Measurements from ENCODE around the gene TFDP2. TPM values are rescaled to one million over a fixed set of nuclear protein-coding genes. Genes with fewer than 3 reads are reported as not detected.
A peak's percentile ranks its signal among the peaks of the same experiment; 100 is the strongest.

Gene TFDP2
- total and polyA plus RNA-seq, 2 experiments from 2014 or later: 150 to 410 TPM

DNA sequence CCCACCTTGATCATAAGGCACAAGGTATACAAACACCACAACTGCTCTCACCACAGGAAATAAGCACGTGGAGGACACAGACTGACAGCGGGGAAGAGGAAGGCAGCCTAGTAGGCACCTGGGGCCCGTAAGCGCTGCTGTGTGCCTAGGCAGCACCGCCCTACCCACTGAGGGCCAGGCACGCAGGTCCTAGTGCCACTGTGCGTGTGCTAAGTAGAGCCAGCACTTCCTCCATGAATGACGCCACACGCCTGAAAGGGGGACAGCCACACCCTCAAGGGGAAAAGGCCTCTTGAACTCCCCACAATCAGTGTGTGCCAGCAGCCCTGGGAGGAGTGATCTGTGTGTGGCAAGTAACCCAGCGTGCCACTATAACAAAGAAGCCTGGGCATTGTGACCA is 199.9 kb downstream of the TFDP2 start:
- H4K20me1 ChIP-seq (replicated peaks; ENCODE audit: insufficient read depth): no peaks in the 10 kb centered on the region; the same call in 1 of the 2 replicates
- H3K27ac ChIP-seq (ENCODE audit: low read depth): no peak overlapping the region
- H3K9me2 ChIP-seq (ENCODE audit: insufficient read depth): no peaks in the 10 kb centered on the region
- ATAC-seq (no peak), DNase-seq (ENCODE audit: low spot score) (no peak)
- no peak overlapping the region for H3K4me3 ChIP-seq
- no peaks in the 10 kb centered on the region; the same call in 2 of the 3 replicates for H3K4me1 Mint-ChIP-seq
- H3K9me3 Mint-ChIP-seq: no peaks in the 10 kb centered on the region
- no peak overlapping the region for H3K4me3 Mint-ChIP-seq
- TF ChIP-seq, protein P1, sequence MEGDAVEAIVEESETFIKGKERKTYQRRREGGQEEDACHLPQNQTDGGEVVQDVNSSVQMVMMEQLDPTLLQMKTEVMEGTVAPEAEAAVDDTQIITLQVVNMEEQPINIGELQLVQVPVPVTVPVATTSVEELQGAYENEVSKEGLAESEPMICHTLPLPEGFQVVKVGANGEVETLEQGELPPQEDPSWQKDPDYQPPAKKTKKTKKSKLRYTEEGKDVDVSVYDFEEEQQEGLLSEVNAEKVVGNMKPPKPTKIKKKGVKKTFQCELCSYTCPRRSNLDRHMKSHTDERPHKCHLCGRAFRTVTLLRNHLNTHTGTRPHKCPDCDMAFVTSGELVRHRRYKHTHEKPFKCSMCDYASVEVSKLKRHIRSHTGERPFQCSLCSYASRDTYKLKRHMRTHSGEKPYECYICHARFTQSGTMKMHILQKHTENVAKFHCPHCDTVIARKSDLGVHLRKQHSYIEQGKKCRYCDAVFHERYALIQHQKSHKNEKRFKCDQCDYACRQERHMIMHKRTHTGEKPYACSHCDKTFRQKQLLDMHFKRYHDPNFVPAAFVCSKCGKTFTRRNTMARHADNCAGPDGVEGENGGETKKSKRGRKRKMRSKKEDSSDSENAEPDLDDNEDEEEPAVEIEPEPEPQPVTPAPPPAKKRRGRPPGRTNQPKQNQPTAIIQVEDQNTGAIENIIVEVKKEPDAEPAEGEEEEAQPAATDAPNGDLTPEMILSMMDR (conservative IDR thresholded peaks at IDR 0.05; ENCODE audit: low read depth in 2 of 2): no peak
- no peak for TF ChIP-seq JUNB (IDR thresholded peaks at IDR 0.05; ENCODE audit: unreplicated experiment)
- no peak for TF ChIP-seq STAT1 (IDR thresholded peaks at IDR 0.05; ENCODE audit: unreplicated experiment)
- TF ChIP-seq NANOG (IDR thresholded peaks at IDR 0.05; ENCODE audit: borderline replicate concordance): no peak
- TF ChIP-seq, protein P2, sequence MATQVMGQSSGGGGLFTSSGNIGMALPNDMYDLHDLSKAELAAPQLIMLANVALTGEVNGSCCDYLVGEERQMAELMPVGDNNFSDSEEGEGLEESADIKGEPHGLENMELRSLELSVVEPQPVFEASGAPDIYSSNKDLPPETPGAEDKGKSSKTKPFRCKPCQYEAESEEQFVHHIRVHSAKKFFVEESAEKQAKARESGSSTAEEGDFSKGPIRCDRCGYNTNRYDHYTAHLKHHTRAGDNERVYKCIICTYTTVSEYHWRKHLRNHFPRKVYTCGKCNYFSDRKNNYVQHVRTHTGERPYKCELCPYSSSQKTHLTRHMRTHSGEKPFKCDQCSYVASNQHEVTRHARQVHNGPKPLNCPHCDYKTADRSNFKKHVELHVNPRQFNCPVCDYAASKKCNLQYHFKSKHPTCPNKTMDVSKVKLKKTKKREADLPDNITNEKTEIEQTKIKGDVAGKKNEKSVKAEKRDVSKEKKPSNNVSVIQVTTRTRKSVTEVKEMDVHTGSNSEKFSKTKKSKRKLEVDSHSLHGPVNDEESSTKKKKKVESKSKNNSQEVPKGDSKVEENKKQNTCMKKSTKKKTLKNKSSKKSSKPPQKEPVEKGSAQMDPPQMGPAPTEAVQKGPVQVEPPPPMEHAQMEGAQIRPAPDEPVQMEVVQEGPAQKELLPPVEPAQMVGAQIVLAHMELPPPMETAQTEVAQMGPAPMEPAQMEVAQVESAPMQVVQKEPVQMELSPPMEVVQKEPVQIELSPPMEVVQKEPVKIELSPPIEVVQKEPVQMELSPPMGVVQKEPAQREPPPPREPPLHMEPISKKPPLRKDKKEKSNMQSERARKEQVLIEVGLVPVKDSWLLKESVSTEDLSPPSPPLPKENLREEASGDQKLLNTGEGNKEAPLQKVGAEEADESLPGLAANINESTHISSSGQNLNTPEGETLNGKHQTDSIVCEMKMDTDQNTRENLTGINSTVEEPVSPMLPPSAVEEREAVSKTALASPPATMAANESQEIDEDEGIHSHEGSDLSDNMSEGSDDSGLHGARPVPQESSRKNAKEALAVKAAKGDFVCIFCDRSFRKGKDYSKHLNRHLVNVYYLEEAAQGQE (IDR thresholded peaks at IDR 0.05; ENCODE audit: unreplicated experiment): no peak
- no peak for TF ChIP-seq ZNF331 (CRISPR knock-in tag; IDR thresholded peaks at IDR 0.05; ENCODE audit: low read depth)
- no peak; the same call in 1 of the 2 replicates for TF ChIP-seq POLR2AphosphoS5 (IDR thresholded peaks at IDR 0.05; ENCODE audit: low read depth)
- no peak for TF ChIP-seq EZH2 (IDR thresholded peaks at IDR 0.05; ENCODE audit: low read depth, unreplicated experiment)
- TF ChIP-seq CREB1 (CRISPR knock-in tag; IDR thresholded peaks at IDR 0.05; ENCODE audit: low read depth): no peak
- TF ChIP-seq, protein P3, sequence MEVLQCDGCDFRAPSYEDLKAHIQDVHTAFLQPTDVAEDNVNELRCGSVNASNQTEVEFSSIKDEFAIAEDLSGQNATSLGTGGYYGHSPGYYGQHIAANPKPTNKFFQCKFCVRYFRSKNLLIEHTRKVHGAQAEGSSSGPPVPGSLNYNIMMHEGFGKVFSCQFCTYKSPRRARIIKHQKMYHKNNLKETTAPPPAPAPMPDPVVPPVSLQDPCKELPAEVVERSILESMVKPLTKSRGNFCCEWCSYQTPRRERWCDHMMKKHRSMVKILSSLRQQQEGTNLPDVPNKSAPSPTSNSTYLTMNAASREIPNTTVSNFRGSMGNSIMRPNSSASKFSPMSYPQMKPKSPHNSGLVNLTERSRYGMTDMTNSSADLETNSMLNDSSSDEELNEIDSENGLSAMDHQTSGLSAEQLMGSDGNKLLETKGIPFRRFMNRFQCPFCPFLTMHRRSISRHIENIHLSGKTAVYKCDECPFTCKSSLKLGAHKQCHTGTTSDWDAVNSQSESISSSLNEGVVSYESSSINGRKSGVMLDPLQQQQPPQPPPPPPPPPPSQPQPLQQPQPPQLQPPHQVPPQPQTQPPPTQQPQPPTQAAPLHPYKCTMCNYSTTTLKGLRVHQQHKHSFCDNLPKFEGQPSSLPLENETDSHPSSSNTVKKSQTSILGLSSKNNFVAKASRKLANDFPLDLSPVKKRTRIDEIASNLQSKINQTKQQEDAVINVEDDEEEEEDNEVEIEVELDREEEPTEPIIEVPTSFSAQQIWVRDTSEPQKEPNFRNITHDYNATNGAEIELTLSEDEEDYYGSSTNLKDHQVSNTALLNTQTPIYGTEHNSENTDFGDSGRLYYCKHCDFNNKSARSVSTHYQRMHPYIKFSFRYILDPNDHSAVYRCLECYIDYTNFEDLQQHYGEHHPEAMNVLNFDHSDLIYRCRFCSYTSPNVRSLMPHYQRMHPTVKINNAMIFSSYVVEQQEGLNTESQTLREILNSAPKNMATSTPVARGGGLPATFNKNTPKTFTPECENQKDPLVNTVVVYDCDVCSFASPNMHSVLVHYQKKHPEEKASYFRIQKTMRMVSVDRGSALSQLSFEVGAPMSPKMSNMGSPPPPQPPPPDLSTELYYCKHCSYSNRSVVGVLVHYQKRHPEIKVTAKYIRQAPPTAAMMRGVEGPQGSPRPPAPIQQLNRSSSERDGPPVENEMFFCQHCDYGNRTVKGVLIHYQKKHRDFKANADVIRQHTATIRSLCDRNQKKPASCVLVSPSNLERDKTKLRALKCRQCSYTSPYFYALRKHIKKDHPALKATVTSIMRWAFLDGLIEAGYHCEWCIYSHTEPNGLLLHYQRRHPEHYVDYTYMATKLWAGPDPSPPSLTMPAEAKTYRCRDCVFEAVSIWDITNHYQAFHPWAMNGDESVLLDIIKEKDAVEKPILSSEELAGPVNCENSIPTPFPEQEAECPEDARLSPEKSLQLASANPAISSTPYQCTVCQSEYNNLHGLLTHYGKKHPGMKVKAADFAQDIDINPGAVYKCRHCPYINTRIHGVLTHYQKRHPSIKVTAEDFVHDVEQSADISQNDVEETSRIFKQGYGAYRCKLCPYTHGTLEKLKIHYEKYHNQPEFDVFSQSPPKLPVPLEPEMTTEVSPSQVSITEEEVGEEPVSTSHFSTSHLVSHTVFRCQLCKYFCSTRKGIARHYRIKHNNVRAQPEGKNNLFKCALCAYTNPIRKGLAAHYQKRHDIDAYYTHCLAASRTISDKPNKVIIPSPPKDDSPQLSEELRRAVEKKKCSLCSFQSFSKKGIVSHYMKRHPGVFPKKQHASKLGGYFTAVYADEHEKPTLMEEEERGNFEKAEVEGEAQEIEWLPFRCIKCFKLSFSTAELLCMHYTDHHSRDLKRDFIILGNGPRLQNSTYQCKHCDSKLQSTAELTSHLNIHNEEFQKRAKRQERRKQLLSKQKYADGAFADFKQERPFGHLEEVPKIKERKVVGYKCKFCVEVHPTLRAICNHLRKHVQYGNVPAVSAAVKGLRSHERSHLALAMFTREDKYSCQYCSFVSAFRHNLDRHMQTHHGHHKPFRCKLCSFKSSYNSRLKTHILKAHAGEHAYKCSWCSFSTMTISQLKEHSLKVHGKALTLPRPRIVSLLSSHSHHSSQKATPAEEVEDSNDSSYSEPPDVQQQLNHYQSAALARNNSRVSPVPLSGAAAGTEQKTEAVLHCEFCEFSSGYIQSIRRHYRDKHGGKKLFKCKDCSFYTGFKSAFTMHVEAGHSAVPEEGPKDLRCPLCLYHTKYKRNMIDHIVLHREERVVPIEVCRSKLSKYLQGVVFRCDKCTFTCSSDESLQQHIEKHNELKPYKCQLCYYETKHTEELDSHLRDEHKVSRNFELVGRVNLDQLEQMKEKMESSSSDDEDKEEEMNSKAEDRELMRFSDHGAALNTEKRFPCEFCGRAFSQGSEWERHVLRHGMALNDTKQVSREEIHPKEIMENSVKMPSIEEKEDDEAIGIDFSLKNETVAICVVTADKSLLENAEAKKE (CRISPR knock-in tag; IDR thresholded peaks at IDR 0.05): no peak
- TF ChIP-seq ZNF114 (CRISPR knock-in tag; IDR thresholded peaks at IDR 0.05): no peak
- TF ChIP-seq, protein P4, sequence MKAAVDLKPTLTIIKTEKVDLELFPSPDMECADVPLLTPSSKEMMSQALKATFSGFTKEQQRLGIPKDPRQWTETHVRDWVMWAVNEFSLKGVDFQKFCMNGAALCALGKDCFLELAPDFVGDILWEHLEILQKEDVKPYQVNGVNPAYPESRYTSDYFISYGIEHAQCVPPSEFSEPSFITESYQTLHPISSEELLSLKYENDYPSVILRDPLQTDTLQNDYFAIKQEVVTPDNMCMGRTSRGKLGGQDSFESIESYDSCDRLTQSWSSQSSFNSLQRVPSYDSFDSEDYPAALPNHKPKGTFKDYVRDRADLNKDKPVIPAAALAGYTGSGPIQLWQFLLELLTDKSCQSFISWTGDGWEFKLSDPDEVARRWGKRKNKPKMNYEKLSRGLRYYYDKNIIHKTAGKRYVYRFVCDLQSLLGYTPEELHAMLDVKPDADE (IDR thresholded peaks at IDR 0.05): no peak
- TF ChIP-seq EZH2phosphoT487 (IDR thresholded peaks at IDR 0.05; ENCODE audit: unreplicated experiment): no peak
- peaks cover 8% of the 10 kb centered on the region for H3K27me3 Mint-ChIP-seq (ENCODE audit: insufficient read depth, low read depth, poor library complexity)
- no peaks in the 10 kb centered on the region for H3K79me2 ChIP-seq (replicated peaks; ENCODE audit: insufficient read depth)
- H3F3A ChIP-seq (replicated peaks; ENCODE audit: low read depth): 0 out of 2 replicates have a peak, but pooled peaks cover 3% of the 10 kb centered on the region
- H3K36me3 Mint-ChIP-seq (ENCODE audit: low read depth): peaks cover 23% of the 10 kb centered on the region
- H3K36me3 ChIP-seq (ENCODE audit: insufficient read depth): peaks cover 9% of the 10 kb centered on the region
- no peaks in the 10 kb centered on the region for H3K27me3 ChIP-seq (ENCODE audit: insufficient read depth)
- no peak overlapping the region for H2AFZ ChIP-seq
- peak overlapping the region; percentile 74; the same call in 1 of the 2 replicates for H3K27ac Mint-ChIP-seq
- H3K4me2 ChIP-seq: no peak overlapping the region
- H3K4me1 ChIP-seq (ENCODE audit: insufficient read depth): no peaks in the 10 kb centered on the region

All from GM23338 (cell line).